ENCODE results near the gene GLCCI1.

- no peak for TF ChIP-seq CTCF (conservative IDR thresholded peaks at IDR 0.05; ENCODE audit: low read depth, low read length)
- TF ChIP-seq EZH2phosphoT487 (IDR thresholded peaks at IDR 0.05; ENCODE audit: borderline replicate concordance, low read length), result no peak
These were observed 45.8 kb upstream of the GLCCI1 start for GRCh38 chr7:7922684-7923385.

Data from PC-3 (cell line).